HL-60 (cell line): ENCODE measurements around the gene ALOX12B.
A peak's percentile ranks its signal among the peaks of the same experiment; 100 is the strongest.

Experiments
- DNase-seq, 2 experiments: peaks; one replicate each; pipeline ENCODE4 v3.0.0-alpha.2; 2010 to 2020; ENCODE audit warnings: low read depth in 1 of 2, low spot score in 1 of 2
- H3K27ac ChIP-seq: fragments of 250-450 bp; sonication (Bioruptor Pico); replicated peaks from 2 replicates; pipeline ENCODE4 v1.5.1; 2020; ENCODE audit warnings: mild to moderate bottlenecking, moderate library complexity
- H3K27me3 ChIP-seq: fragments of 250-450 bp; sonication (Bioruptor Pico); 2 replicates; pipeline ENCODE4 v1.5.1; 2021; ENCODE audit warnings: mild to moderate bottlenecking, moderate library complexity; ENCODE audit not compliant: insufficient read depth, poor library complexity, severe bottlenecking
- H3K4me3 ChIP-seq: replicated peaks from 2 replicates; pipeline ENCODE4 v1.5.1; 2011; ENCODE audit warnings: mild to moderate bottlenecking, control low read depth, low read length; ENCODE audit not compliant: insufficient read depth
- CTCF ChIP-seq: IDR thresholded peaks from one replicate; pipeline ENCODE4 v1.5.1; 2011; ENCODE audit warnings: low read length, control low read depth, inconsistent platforms; ENCODE audit not compliant: insufficient read depth
- GABPA ChIP-seq: IDR thresholded peaks from 2 replicates; pipeline ENCODE4 v1.6.1; 2012; ENCODE audit warnings: low read depth
- POLR2AphosphoS5 ChIP-seq: IDR thresholded peaks from 2 replicates; pipeline ENCODE4 v1.6.1; 2012; ENCODE audit warnings: low read depth
- REST ChIP-seq: IDR thresholded peaks from 2 replicates; pipeline ENCODE4 v1.6.1; 2012; ENCODE audit warnings: low read depth; ENCODE audit not compliant: insufficient replicate concordance
- SPI1 ChIP-seq: IDR thresholded peaks from 2 replicates; pipeline ENCODE4 v1.6.1; 2012; ENCODE audit warnings: low read depth, mild to moderate bottlenecking, borderline replicate concordance

ALOX12B gene

GRCh38 chr17:8125154-8125946, 37.8 kb upstream of the ALOX12B start:
- peak overlapping the region; percentile 64 for H3K4me3 ChIP-seq
- no peak for TF ChIP-seq REST
- no peak for TF ChIP-seq SPI1
- no peak for TF ChIP-seq GABPA
- TF ChIP-seq POLR2AphosphoS5, result no peak
- no peak for TF ChIP-seq CTCF
- DNase-seq, result peak in 1 of 2 experiments; percentile 38
- no peak overlapping the region for H3K27ac ChIP-seq
- peaks cover 11% of the 10 kb centered on the region for H3K27me3 ChIP-seq

- Histone ChIP-seq H3K27me3 (peaks cover 11% of the 10 kb centered on the region), H3K27ac (no peak overlapping the region), H3K4me3 (peak overlapping the region; percentile 20)
- no peak for DNase-seq
- TF ChIP-seq GABPA (no peak), POLR2AphosphoS5 (no peak), SPI1 (no peak), REST (no peak), CTCF (no peak)
Measured at GRCh38 chr17:8124350-8125153, 37.0 kb upstream of the ALOX12B start.

GRCh38 chr17:8123695-8124349, 36.3 kb upstream of the ALOX12B start, which contains the start of gene HES7:
HES7 (minus strand) TSS chr17:8124106; CDS start chr17:8124084, 22 bp downstream.
- DNase-seq, result no peak
- TF ChIP-seq REST, result no peak
- no peak for TF ChIP-seq SPI1
- Histone ChIP-seq H3K4me3 (peak within 1 kb of the TSS; percentile 55), H3K27ac (no peak within 1 kb of the TSS), H3K27me3 (peaks cover 11% of the 10 kb centered on the region)
